HCT116 (cell line): Measurements from ENCODE around the gene GAB2. TPM values are rescaled to one million over a fixed set of nuclear protein-coding genes. Genes with fewer than 3 reads are reported as not detected.

Experiments
- ATAC-seq: fragments of 200-7000 bp; cut with Tn5 transposase; 2 replicates; pipeline ENCODE4 v1.9.1; 2020; ENCODE audit warnings: mild to moderate bottlenecking, moderate library complexity
- BruUV-seq: library from RNA; stranded (reverse); fragments of 400-500 nt; replicated peaks from 2 replicates; lab custom pipeline; 2021; lab: Mats Ljungman, UMichigan
- CTCF ChIA-PET: fragments of 300-600 bp; sonication (Branson Sonifier 250); formaldehyde crosslinking; loops from one replicate; lab custom pipeline; 2021; ENCODE audit warnings: antibody characterized with exemption; lab: Charles Lee
- POLR2A ChIA-PET: fragments of 300-600, 350-600 bp; sonication (Branson Sonifier 250); formaldehyde crosslinking; loops from one replicate; lab custom pipeline; 2021; ENCODE audit warnings: antibody characterized with exemption; lab: Charles Lee
- RAD21 ChIA-PET, 2 experiments: fragments of 300-600 bp; sonication (Branson Sonifier 250); formaldehyde crosslinking; loops; one replicate each; lab custom pipeline; 2023; ENCODE audit warnings: low total read pairs in 2 of 2; ENCODE audit not compliant: uncharacterized antibody in 2 of 2, unreplicated experiment in 2 of 2, low non-redundant PET in 1 of 2; lab: Charles Lee
- DNase-seq: peaks from one replicate; pipeline ENCODE4 v3.0.0-alpha.2; 2010; ENCODE audit warnings: low read depth, low spot score
- H2AFZ ChIP-seq: fragments of 200-600 bp; shearing (Covaris generic), sonication (generic); 2 replicates; pipeline ENCODE4 v1.6.1; 2017; ENCODE audit warnings: low read depth, mixed run types, mixed read lengths, antibody characterized with exemption, low read length; ENCODE audit not compliant: poor library complexity, severe bottlenecking
- H3K27ac ChIP-seq: 2 replicates; pipeline ENCODE4 v1.5.1; 2012; ENCODE audit warnings: low read depth, low read length
- H3K27me3 ChIP-seq: fragments of 200-600 bp; sonication (generic); 2 replicates; pipeline ENCODE4 v1.6.1; 2016; ENCODE audit warnings: mixed run types, low read length, mixed read lengths; ENCODE audit not compliant: insufficient read depth
- H3K36me3 ChIP-seq, 2 experiments: fragments of 200-500 bp in 1 of 2; fragments of 200-600 bp in 1 of 2; sonication (Bioruptor generic) in 1 of 2; sonication (generic) in 1 of 2; 2 replicates each; pipeline versions ENCODE4 v1.5.1 to v1.6.1; 2014 to 2016; ENCODE audit warnings: low read length in 2 of 2, inconsistent platforms in 1 of 2, mixed read lengths in 1 of 2, mixed run types in 1 of 2; ENCODE audit not compliant: insufficient read depth in 2 of 2, control insufficient read depth in 1 of 2
- H3K4me1 ChIP-seq, 2 experiments: fragments of 200-600 bp in 1 of 2; sonication (generic) in 1 of 2; 2 replicates each; pipeline versions ENCODE4 v1.5.1 to v1.6.1; 2012 to 2017; ENCODE audit warnings: low read length in 2 of 2, inconsistent platforms in 1 of 2, mild to moderate bottlenecking in 1 of 2, mixed read lengths in 1 of 2, mixed run types in 1 of 2, moderate library complexity in 1 of 2; ENCODE audit not compliant: insufficient read depth in 2 of 2, control insufficient read depth in 1 of 2
- H3K4me2 ChIP-seq: fragments of 200-600 bp; sonication (generic); 2 replicates; pipeline ENCODE4 v1.6.1; 2017; ENCODE audit warnings: mixed run types, low read length, mixed read lengths
- H3K4me3 ChIP-seq, 2 experiments: fragments of 200-600 bp in 1 of 2; sonication (generic) in 1 of 2; replicated peaks in 1 of 2; 2 replicates each; pipeline ENCODE4 v1.5.1; 2011 to 2016; ENCODE audit warnings: low read length in 2 of 2, control low read depth in 1 of 2, low read depth in 1 of 2, mild to moderate bottlenecking in 1 of 2, mixed read lengths in 1 of 2, mixed run types in 1 of 2
- H3K79me2 ChIP-seq: fragments of 200-600 bp; sonication (generic); 2 replicates; pipeline ENCODE4 v1.6.1; 2017; ENCODE audit warnings: mild to moderate bottlenecking, mixed run types, low read length, moderate library complexity, mixed read lengths; ENCODE audit not compliant: insufficient read depth
- H3K9ac ChIP-seq: fragments of 200-600 bp; sonication (generic); 2 replicates; pipeline ENCODE4 v1.6.1; 2016; ENCODE audit warnings: low read length, mixed read lengths
- H3K9me2 ChIP-seq: fragments of 200-600 bp; sonication (generic), shearing (Covaris generic); 2 replicates; pipeline ENCODE4 v1.6.1; 2017; ENCODE audit warnings: mixed run types, mild to moderate bottlenecking, moderate library complexity; ENCODE audit not compliant: insufficient read depth
- H3K9me3 ChIP-seq, 2 experiments: fragments of 200-500 bp in 1 of 2; fragments of 200-600 bp in 1 of 2; sonication (Bioruptor generic) in 1 of 2; sonication (generic) in 1 of 2; 2 replicates each; pipeline ENCODE4 v1.6.1; 2014 to 2017; ENCODE audit warnings: low read length in 2 of 2, mixed read lengths in 2 of 2, inconsistent platforms in 1 of 2, low read depth in 1 of 2, mild to moderate bottlenecking in 1 of 2, mixed run types in 1 of 2, moderate library complexity in 1 of 2; ENCODE audit not compliant: control insufficient read depth in 1 of 2, insufficient read depth in 1 of 2
- H4K20me1 ChIP-seq: fragments of 200-600 bp; sonication (generic), shearing (Covaris generic); 2 replicates; pipeline ENCODE4 v1.6.1; 2017; ENCODE audit warnings: mixed run types, mild to moderate bottlenecking, moderate library complexity; ENCODE audit not compliant: insufficient read depth
- CBX3 ChIP-seq: IDR thresholded peaks from 2 replicates; pipeline ENCODE4 v1.6.1; 2012; ENCODE audit warnings: low read depth
- CEBPB ChIP-seq: IDR thresholded peaks from 2 replicates; pipeline ENCODE4 v1.6.1; 2012; ENCODE audit warnings: low read depth
- EGR1 ChIP-seq: IDR thresholded peaks from 2 replicates; pipeline ENCODE4 v1.6.1; 2012; ENCODE audit warnings: low read depth
- EZH2 ChIP-seq: fragments of 200-600 bp; sonication (generic); IDR thresholded peaks from 2 replicates; pipeline ENCODE4 v1.6.1; 2017; ENCODE audit warnings: antibody characterized with exemption, mixed run types
- EZH2phosphoT487 ChIP-seq: fragments of 200-600 bp; IDR thresholded peaks from 2 replicates; pipeline ENCODE4 v1.6.1; 2018; ENCODE audit warnings: antibody characterized with exemption, borderline replicate concordance
- FOSL1 ChIP-seq: IDR thresholded peaks from 2 replicates; pipeline ENCODE4 v1.6.1; 2012; ENCODE audit warnings: low read depth
- POLR2A ChIP-seq: IDR thresholded peaks from 2 replicates; pipeline ENCODE4 v1.7.0; 2011; ENCODE audit warnings: borderline replicate concordance; ENCODE audit not compliant: insufficient read depth, insufficient read length; ENCODE audit errors: extremely low read depth
- RAD21 ChIP-seq: IDR thresholded peaks from 2 replicates; pipeline ENCODE4 v1.6.1; 2012; ENCODE audit warnings: low read depth, mild to moderate bottlenecking
- SIN3A ChIP-seq: IDR thresholded peaks from 2 replicates; pipeline ENCODE4 v1.6.1; 2012; ENCODE audit warnings: low read depth
- TCF7L2 ChIP-seq: IDR thresholded peaks from 2 replicates; pipeline ENCODE4 v1.7.0; 2011; ENCODE audit warnings: borderline replicate concordance, inconsistent platforms; ENCODE audit not compliant: insufficient read depth, insufficient read length; ENCODE audit errors: extremely low read depth
- ZNF274 ChIP-seq: fragments of 200-500 bp; sonication (Bioruptor generic); IDR thresholded peaks from 2 replicates; pipeline ENCODE4 v1.6.1; 2014; ENCODE audit warnings: mild to moderate bottlenecking, low read depth, low read length, inconsistent platforms
- intact Hi-C: fragments of 100-400 bp; cut with micrococcal nuclease; formaldehyde crosslinking; loops from 2 replicates; pipeline ENCODE4 v1.10.0; 2022
- total RNA-seq: library from RNA; stranded (reverse); gene quantifications from one replicate; pipeline ENCODE4 v1.2.1, GENCODE V29; 2021; ENCODE audit not compliant: unreplicated experiment
- TF ChIP-seq, protein P1 (sequence below), 3 experiments: fragments of 200-600 bp in 1 of 3; sonication (generic) in 1 of 3; IDR thresholded peaks in 2 of 3; conservative IDR thresholded peaks in 1 of 3; 2 replicates each; pipeline ENCODE4 v1.5.1; 2012 to 2017; ENCODE audit warnings: low read depth in 2 of 3, low read length in 2 of 3, antibody characterized with exemption in 1 of 3, borderline replicate concordance in 1 of 3, control low read depth in 1 of 3, mild to moderate bottlenecking in 1 of 3, mixed read lengths in 1 of 3, mixed run types in 1 of 3, moderate library complexity in 1 of 3; ENCODE audit not compliant: insufficient read depth in 1 of 3
- TF ChIP-seq, protein P2 (sequence below): IDR thresholded peaks from 2 replicates; pipeline ENCODE4 v1.6.1; 2011; ENCODE audit warnings: mild to moderate bottlenecking, low read length, moderate library complexity; ENCODE audit not compliant: insufficient replicate concordance; ENCODE audit errors: extremely low read depth
- TF ChIP-seq, protein P3 (sequence below): IDR thresholded peaks from 2 replicates; pipeline ENCODE4 v1.6.1; 2012

Gene GAB2
- total RNA-seq, 1 experiment from 2014 or later: 1.9 TPM

DNA sequence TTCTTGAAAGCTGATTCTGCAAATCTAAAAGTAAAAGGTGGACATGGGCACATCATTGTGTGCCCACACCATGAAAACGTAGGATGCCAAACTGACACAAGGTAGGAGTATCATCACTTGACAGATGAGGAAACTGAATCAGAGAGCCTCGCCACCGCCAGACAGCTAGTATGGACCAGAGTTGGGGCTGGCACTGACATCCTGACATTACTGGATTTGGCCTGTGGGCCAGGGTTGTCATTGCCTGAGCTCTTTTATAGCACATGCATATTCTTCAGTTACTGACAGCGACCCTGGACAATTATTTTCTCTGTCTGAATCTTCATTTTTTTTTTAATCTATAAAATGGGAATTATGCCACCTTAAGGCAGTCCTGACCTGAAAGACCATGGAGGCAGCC is 212.4 kb downstream of the GAB2 start:
- no peaks in the 10 kb centered on the region for H3K9me3 ChIP-seq
- no peak overlapping the region for H3K4me2 ChIP-seq
- H3K27me3 ChIP-seq: no peaks in the 10 kb centered on the region
- no peaks in the 10 kb centered on the region for H4K20me1 ChIP-seq
- H3K4me3 ChIP-seq: no peak overlapping the region
- no peaks in the 10 kb centered on the region for H3K4me1 ChIP-seq
- no peak overlapping the region for H3K27ac ChIP-seq
- 0 out of 4 replicates have a peak, but pooled peaks cover 0 to under 1% of the 10 kb centered on the region in 2 experiments for H3K36me3 ChIP-seq
- intact Hi-C loops: no loop called here
- TF ChIP-seq CEBPB (no peak), SIN3A (no peak), FOSL1 (no peak), CBX3 (no peak), POLR2A (no peak), EZH2phosphoT487 (no peak), EGR1 (no peak), RAD21 (no peak), EZH2 (no peak), ZNF274 (no peak), TCF7L2 (no peak)
- TF ChIP-seq, protein P1, sequence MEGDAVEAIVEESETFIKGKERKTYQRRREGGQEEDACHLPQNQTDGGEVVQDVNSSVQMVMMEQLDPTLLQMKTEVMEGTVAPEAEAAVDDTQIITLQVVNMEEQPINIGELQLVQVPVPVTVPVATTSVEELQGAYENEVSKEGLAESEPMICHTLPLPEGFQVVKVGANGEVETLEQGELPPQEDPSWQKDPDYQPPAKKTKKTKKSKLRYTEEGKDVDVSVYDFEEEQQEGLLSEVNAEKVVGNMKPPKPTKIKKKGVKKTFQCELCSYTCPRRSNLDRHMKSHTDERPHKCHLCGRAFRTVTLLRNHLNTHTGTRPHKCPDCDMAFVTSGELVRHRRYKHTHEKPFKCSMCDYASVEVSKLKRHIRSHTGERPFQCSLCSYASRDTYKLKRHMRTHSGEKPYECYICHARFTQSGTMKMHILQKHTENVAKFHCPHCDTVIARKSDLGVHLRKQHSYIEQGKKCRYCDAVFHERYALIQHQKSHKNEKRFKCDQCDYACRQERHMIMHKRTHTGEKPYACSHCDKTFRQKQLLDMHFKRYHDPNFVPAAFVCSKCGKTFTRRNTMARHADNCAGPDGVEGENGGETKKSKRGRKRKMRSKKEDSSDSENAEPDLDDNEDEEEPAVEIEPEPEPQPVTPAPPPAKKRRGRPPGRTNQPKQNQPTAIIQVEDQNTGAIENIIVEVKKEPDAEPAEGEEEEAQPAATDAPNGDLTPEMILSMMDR (IDR thresholded peaks at IDR 0.05 in 2 of 3, conservative IDR thresholded peaks at IDR 0.05 in 1 of 3; ENCODE audit: borderline replicate concordance in 1 of 3, insufficient read depth in 1 of 3, low read depth in 2 of 3, low read length in 2 of 3): no peak
- TF ChIP-seq, protein P2, sequence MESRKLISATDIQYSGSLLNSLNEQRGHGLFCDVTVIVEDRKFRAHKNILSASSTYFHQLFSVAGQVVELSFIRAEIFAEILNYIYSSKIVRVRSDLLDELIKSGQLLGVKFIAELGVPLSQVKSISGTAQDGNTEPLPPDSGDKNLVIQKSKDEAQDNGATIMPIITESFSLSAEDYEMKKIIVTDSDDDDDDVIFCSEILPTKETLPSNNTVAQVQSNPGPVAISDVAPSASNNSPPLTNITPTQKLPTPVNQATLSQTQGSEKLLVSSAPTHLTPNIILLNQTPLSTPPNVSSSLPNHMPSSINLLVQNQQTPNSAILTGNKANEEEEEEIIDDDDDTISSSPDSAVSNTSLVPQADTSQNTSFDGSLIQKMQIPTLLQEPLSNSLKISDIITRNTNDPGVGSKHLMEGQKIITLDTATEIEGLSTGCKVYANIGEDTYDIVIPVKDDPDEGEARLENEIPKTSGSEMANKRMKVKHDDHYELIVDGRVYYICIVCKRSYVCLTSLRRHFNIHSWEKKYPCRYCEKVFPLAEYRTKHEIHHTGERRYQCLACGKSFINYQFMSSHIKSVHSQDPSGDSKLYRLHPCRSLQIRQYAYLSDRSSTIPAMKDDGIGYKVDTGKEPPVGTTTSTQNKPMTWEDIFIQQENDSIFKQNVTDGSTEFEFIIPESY: no peak
- TF ChIP-seq, protein P3, sequence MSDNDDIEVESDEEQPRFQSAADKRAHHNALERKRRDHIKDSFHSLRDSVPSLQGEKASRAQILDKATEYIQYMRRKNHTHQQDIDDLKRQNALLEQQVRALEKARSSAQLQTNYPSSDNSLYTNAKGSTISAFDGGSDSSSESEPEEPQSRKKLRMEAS: no peak
- H3K9me2 ChIP-seq: no peaks in the 10 kb centered on the region
- CTCF ChIA-PET: no interaction called here
- H3K79me2 ChIP-seq: no peaks in the 10 kb centered on the region
- no peak overlapping the region for H2AFZ ChIP-seq
- no peak for ATAC-seq
- DNase-seq: no peak
- RAD21 ChIA-PET: no interaction called here
- BruUV-seq: no TSS peak
- POLR2A ChIA-PET: no interaction called here
- no peak overlapping the region for H3K9ac ChIP-seq
